Colonic mucosa (tissue), 4 donors: ENCODE results near the gene ZSCAN30. TPM values are rescaled to one million over a fixed set of nuclear protein-coding genes. Genes with fewer than 3 reads are reported as not detected.

Source experiments
- DNase-seq: peaks from one replicate; pipeline ENCODE4 v3.0.0-alpha.2; 2020
- H3K27ac ChIP-seq: fragments of 200-600 bp; one replicate; pipeline ENCODE4 v1.8.0; 2021
- H3K27me3 ChIP-seq: fragments of 200-600 bp; one replicate; pipeline ENCODE4 v1.8.0; 2021
- H3K36me3 ChIP-seq: fragments of 200-600 bp; one replicate; pipeline ENCODE4 v1.8.0; 2021
- H3K4me1 ChIP-seq: fragments of 200-600 bp; one replicate; pipeline ENCODE4 v1.8.0; 2021; ENCODE audit warnings: mild to moderate bottlenecking
- H3K4me3 ChIP-seq: fragments of 200-600 bp; one replicate; pipeline ENCODE4 v1.8.0; 2021
- H3K9ac ChIP-seq, 2 donors: one replicate each; pipeline ENCODE4 v1.7.0; 2013; ENCODE audit warnings: control low read depth in 2 of 2, low read depth in 2 of 2, low read length in 2 of 2
- H3K9me3 ChIP-seq: fragments of 200-600 bp; one replicate; pipeline ENCODE4 v1.8.0; 2021
- intact Hi-C: fragments of 100-400 bp; cut with DNase I; formaldehyde crosslinking; loops from one replicate; pipeline ENCODE4 v1.14.1; 2022
- total RNA-seq, 2 donors: library from RNA; stranded (reverse); fragmentation: NEBNext Ultra II Directional in 1 of 2; extraction: Animal tissue kit (Norgen Biotek cat#: 25700) in 1 of 2; gene quantifications; one replicate each; pipeline ENCODE4 v1.2.1, GENCODE V29; 2021
- TF ChIP-seq, protein P1 (sequence below): fragments of 200-600 bp; IDR thresholded peaks from one replicate; pipeline ENCODE4 v1.8.0; 2022; ENCODE audit warnings: antibody characterized with exemption, mild to moderate bottlenecking
- donor health status: healthy.
- donor health status: DM: no; HTN: no; CAD: no.
- donor health status: DM: no; HTN: no; CAD: no.

Gene ZSCAN30
- total RNA-seq, 2 donors from 2014 or later = 7.8 to 9.4 TPM

DNA sequence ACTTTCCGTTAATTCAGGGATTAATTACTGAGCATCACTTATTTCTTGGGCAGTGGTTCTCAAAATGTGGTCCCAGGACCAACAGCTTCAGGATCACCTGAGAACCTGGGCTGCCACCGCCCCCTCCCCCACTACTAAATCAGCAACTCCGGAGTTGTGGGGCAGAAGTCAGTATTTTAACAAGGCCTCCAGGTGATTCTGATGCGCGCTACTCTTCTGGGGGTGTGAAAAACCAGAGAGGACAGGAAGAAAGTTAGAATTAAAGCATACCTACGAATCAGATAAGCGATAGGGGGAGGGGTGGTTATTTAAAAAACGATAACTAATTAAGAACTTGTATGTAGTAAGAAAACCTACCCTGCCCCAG lies 319 bp downstream of the ZSCAN30 start:
- Histone ChIP-seq H3K4me3 (peak overlapping the region; percentile 76), H3K27me3 (no peaks in the 10 kb centered on the region), H3K36me3 (no peaks in the 10 kb centered on the region), H3K9ac (peak overlapping the region; percentile 69 to 86), H3K4me1 (no peaks in the 10 kb centered on the region), H3K27ac (peak overlapping the region; percentile 56), H3K9me3 (no peaks in the 10 kb centered on the region)
- TF ChIP-seq, protein P1, sequence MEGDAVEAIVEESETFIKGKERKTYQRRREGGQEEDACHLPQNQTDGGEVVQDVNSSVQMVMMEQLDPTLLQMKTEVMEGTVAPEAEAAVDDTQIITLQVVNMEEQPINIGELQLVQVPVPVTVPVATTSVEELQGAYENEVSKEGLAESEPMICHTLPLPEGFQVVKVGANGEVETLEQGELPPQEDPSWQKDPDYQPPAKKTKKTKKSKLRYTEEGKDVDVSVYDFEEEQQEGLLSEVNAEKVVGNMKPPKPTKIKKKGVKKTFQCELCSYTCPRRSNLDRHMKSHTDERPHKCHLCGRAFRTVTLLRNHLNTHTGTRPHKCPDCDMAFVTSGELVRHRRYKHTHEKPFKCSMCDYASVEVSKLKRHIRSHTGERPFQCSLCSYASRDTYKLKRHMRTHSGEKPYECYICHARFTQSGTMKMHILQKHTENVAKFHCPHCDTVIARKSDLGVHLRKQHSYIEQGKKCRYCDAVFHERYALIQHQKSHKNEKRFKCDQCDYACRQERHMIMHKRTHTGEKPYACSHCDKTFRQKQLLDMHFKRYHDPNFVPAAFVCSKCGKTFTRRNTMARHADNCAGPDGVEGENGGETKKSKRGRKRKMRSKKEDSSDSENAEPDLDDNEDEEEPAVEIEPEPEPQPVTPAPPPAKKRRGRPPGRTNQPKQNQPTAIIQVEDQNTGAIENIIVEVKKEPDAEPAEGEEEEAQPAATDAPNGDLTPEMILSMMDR = no peak
- intact Hi-C loops = loop anchor here (5.0 kb wide), 1 partner anchor 48 kb away; no protein-coding TSS in a partner anchor
- DNase-seq = peak; percentile 45

DNA sequence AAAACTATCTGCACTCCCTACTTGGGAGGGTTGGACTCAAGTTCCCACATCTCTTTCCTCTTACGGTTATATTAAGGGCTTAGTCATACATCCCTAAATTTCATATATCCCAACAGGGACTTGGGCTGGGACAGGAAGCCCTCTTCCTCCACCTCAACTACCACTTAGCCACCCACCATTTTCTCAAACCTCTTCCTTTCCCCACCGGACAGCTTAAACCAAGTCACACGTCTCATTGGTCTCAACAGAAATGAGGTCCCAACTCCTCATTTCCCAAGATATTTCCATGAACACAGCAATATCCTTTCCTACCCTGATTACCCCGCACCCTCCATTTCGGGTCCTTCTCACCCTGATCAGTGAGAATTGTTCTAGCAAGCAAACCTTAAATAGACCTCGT lies 736 bp downstream of the ZSCAN30 start:
- no peak for DNase-seq
- intact Hi-C loops = no loop called here
- Histone ChIP-seq H3K4me3 (peak overlapping the region; percentile 76), H3K27me3 (no peaks in the 10 kb centered on the region), H3K36me3 (no peaks in the 10 kb centered on the region), H3K9ac (peak overlapping the region; percentile 69 to 86), H3K4me1 (no peaks in the 10 kb centered on the region), H3K9me3 (no peaks in the 10 kb centered on the region), H3K27ac (peak overlapping the region; percentile 56)
- TF ChIP-seq, protein P1 = no peak

DNA sequence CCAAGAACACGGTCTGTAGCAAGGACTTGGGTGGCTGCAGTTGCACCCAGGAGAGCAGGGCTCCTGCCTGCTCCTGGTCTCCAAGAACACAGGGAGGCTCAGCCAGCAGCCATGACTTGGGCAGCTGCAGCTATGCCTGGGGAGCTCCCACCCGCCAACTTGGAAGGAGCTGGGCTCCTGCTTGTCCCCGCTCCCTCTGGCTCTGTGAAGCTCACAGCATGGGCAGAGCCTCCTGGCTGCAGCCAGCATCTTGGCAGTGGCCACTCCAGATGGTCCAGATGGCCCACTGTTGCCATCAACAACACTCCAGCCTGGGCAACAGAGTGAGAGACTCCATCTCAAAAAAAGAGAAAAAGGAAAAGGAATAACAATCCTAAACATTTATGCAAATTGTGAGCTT lies 5.2 kb downstream of the ZSCAN30 start:
- Histone ChIP-seq H3K27me3 (no peaks in the 10 kb centered on the region), H3K4me1 (no peaks in the 10 kb centered on the region), H3K27ac (no peak overlapping the region), H3K9me3 (no peaks in the 10 kb centered on the region), H3K4me3 (no peak overlapping the region), H3K36me3 (no peaks in the 10 kb centered on the region), H3K9ac (no peak overlapping the region)
- TF ChIP-seq, protein P1 = no peak
- intact Hi-C loops = no loop called here
- DNase-seq = no peak

DNA sequence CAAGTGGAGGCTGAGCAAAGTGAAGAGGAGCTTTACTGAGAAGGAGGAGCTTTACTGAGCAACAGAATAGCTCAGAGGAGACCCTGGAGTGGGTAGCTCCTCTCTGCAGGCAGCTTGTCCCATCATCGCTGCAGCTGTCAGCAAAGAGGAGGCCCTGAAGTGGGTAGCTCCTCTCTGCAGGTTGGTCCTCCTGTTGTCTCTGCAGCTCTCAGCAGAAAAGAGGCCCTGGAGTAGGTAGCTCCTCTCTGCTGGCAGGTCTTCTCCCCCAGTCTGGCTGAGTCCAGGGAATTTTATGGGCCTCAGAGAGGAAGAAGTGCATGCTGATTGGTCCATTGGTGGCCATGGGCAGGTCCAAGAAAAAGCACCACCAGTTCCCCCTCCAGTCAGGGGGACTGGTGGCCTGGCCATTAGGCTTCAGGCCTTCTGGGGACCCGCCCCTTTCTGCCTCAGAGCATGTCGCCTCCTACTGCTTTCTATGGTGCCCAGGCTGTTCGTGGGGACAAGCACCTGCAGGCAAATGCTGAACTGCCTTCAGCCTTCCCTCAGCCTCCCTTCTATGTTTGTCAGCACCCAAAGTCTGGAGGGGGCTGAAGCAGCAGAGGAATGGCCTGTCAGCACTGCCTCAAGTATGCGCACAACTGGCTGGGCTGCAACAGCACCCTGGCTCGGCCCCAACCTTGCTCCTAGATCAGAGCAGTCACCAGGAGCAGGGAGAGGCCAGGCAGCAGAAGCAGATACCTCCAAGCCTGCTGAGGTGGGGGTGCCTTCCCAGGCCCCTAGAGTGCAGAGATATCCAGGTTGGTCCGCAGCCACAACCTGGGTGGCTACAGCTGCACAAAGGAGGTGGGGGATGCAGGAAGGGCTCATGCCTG lies 5.9 kb downstream of the ZSCAN30 start:
- H3K4me3 ChIP-seq = no peak overlapping the region
- no peak for DNase-seq
- H3K9me3 ChIP-seq = no peaks in the 10 kb centered on the region
- TF ChIP-seq, protein P1 = no peak
- H3K36me3 ChIP-seq = no peaks in the 10 kb centered on the region
- intact Hi-C loops = no loop called here
- no peaks in the 10 kb centered on the region for H3K4me1 ChIP-seq
- no peak overlapping the region for H3K27ac ChIP-seq
- H3K9ac ChIP-seq = no peak overlapping the region
- no peaks in the 10 kb centered on the region for H3K27me3 ChIP-seq

DNA sequence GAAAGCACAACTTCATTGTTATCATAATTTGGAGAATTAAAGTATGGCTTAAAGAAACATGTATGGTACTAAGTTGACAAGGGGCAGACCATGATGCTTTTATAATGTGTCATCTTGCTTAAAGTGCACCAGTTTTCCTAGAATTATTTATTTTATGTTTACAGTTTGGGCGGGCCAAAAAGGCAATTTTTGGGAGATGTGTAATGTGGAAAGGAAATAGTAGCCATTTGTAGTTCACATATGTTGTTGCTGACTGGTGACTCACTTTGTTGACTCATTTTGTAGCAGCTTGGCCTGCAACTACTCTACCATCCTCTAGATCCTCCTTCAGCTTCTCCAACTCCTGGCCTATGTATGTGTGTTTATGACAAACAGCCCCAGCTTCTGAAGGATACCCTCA lies 7.7 kb downstream of the ZSCAN30 start:
- no peak for DNase-seq
- Histone ChIP-seq H3K9ac (no peak overlapping the region), H3K27ac (no peak overlapping the region), H3K9me3 (no peaks in the 10 kb centered on the region), H3K36me3 (no peaks in the 10 kb centered on the region), H3K4me3 (no peak overlapping the region), H3K27me3 (no peaks in the 10 kb centered on the region), H3K4me1 (no peaks in the 10 kb centered on the region)
- TF ChIP-seq, protein P1 = no peak
- intact Hi-C loops = no loop called here
